K562 (cell line): ENCODE data around the gene GPATCH2L. TPM values are rescaled to one million over a fixed set of nuclear protein-coding genes. Genes with fewer than 3 reads are reported as not detected.

Experiments
- ATAC-seq: fragments of 200-7000 bp; cut with Tn5 transposase; 3 replicates; pipeline ENCODE4 v1.9.1; 2020; ENCODE audit warnings: moderate library complexity
- BruUV-seq: library from RNA; stranded (reverse); fragments of 400-500 nt; replicated peaks from 2 replicates; lab custom pipeline; 2021; lab: Mats Ljungman, UMichigan
- CTCF ChIA-PET: fragments of 300-600 bp; formaldehyde crosslinking; extraction: SDS; loops from one replicate; lab custom pipeline; 2021; ENCODE audit warnings: low intra/inter-chr PET ratio; lab: Yijun Ruan, JAX
- POLR2A ChIA-PET: fragments of 300-600, 350-650 bp; sonication (Branson Sonifier 250); formaldehyde crosslinking; extraction: SDS; loops from one replicate; lab custom pipeline; 2021; ENCODE audit warnings: antibody characterized with exemption, inconsistent platforms; lab: Yijun Ruan, JAX
- DNase-seq, 4 experiments: peaks; one replicate each; pipeline versions ENCODE4 v3.0.0 to v3.0.0-alpha.2; 2011 to 2018; ENCODE audit warnings: low spot score in 3 of 4, mixed read lengths in 3 of 4; ENCODE audit errors: extremely low read depth in 1 of 4
- FAIRE-seq: peaks from 2 replicates; lab custom pipeline; 2011; peaks lifted over from hg19 to GRCh38; lab: Jason Lieb, UNC
- H2AFZ ChIP-seq: 2 replicates; pipeline ENCODE4 v1.6.0; 2011; ENCODE audit warnings: low read depth, low read length, control low read depth, inconsistent platforms
- H3K27ac ChIP-seq: fragments of 200-600 bp; 3 replicates; pipeline ENCODE4 v1.8.0; 2011; ENCODE audit warnings: low read depth, mild to moderate bottlenecking, control low read depth, inconsistent platforms, low read length, moderate library complexity, mixed read lengths; ENCODE audit errors: extremely low read depth
- H3K27me3 ChIP-seq, 2 experiments: fragments of 300-600 bp in 1 of 2; 2 replicates in 1 of 2; 3 replicates in 1 of 2; pipeline versions ENCODE4 v1.6.0 to v1.8.0; 2011; ENCODE audit warnings: inconsistent platforms in 2 of 2, low read length in 2 of 2, mild to moderate bottlenecking in 1 of 2, mixed read lengths in 1 of 2, moderate library complexity in 1 of 2; ENCODE audit not compliant: control insufficient read depth in 2 of 2, insufficient read depth in 2 of 2
- H3K36me3 ChIP-seq: fragments of 300-600 bp; 3 replicates; pipeline ENCODE4 v1.8.0; 2011; ENCODE audit warnings: mild to moderate bottlenecking, low read length, inconsistent platforms; ENCODE audit not compliant: control insufficient read depth, insufficient read depth
- H3K4me1 ChIP-seq, 2 experiments: fragments of 200-600 bp in 1 of 2; replicated peaks in 1 of 2; 2 replicates in 1 of 2; 3 replicates in 1 of 2; pipeline versions ENCODE4 v1.5.1 to v1.8.0; 2011; ENCODE audit warnings: inconsistent platforms in 2 of 2, low read length in 2 of 2, mild to moderate bottlenecking in 1 of 2, mixed read lengths in 1 of 2, moderate library complexity in 1 of 2; ENCODE audit not compliant: control insufficient read depth in 2 of 2, insufficient read depth in 2 of 2
- H3K4me2 ChIP-seq: 2 replicates; pipeline ENCODE4 v1.6.1; 2011; ENCODE audit warnings: low read length, control low read depth, inconsistent platforms, mixed read lengths; ENCODE audit not compliant: insufficient read depth
- H3K4me3 ChIP-seq: fragments of 200-600 bp; sonication (generic), shearing (Covaris generic); 2 replicates; pipeline ENCODE4 v1.5.1; 2016; ENCODE audit warnings: control low read depth, inconsistent platforms
- H3K79me2 ChIP-seq: fragments of 200-600 bp; 3 replicates; pipeline ENCODE4 v1.8.0; 2011; ENCODE audit warnings: low read length, inconsistent platforms; ENCODE audit not compliant: control insufficient read depth, insufficient read depth
- H3K9ac ChIP-seq, 2 experiments: 2 replicates each; pipeline versions ENCODE4 v1.6.0 to v1.6.1; 2011; ENCODE audit warnings: low read depth in 2 of 2, low read length in 2 of 2, control low read depth in 1 of 2, inconsistent platforms in 1 of 2, mild to moderate bottlenecking in 1 of 2, mixed read lengths in 1 of 2; ENCODE audit not compliant: insufficient read depth in 1 of 2
- H3K9me1 ChIP-seq: one replicate; pipeline ENCODE4 v1.6.0; 2011; ENCODE audit warnings: inconsistent platforms, mild to moderate bottlenecking, low read length, moderate library complexity; ENCODE audit not compliant: control insufficient read depth, insufficient read depth
- H3K9me3 ChIP-seq: replicated peaks from 2 replicates; pipeline ENCODE4 v1.5.1; 2011; ENCODE audit warnings: low read depth, low read length, inconsistent platforms; ENCODE audit not compliant: control insufficient read depth, insufficient read depth
- H4K20me1 ChIP-seq: replicated peaks from 2 replicates; pipeline ENCODE4 v1.6.1; 2011; ENCODE audit warnings: low read length, inconsistent platforms, mixed read lengths; ENCODE audit not compliant: control insufficient read depth, insufficient read depth
- ASH1L ChIP-seq: fragments of 450-650 bp; IDR thresholded peaks from 2 replicates; pipeline ENCODE4 v1.6.1; 2018; ENCODE audit warnings: borderline replicate concordance, mild to moderate bottlenecking, low read depth; ENCODE audit not compliant: partially characterized antibody
- DIDO1 ChIP-seq: fragments of 450-650 bp; IDR thresholded peaks from 2 replicates; pipeline ENCODE4 v1.6.1; 2016; ENCODE audit warnings: low read depth, missing biosample characterization, missing genetic modification characterization
- FOS ChIP-seq: IDR thresholded peaks from 3 replicates; pipeline ENCODE4 v1.6.1; 2011; ENCODE audit not compliant: insufficient read length; ENCODE audit errors: extremely low read depth
- KDM5B ChIP-seq: fragments of 200-600 bp; sonication (generic); IDR thresholded peaks from 2 replicates; pipeline ENCODE4 v1.6.1; 2012; ENCODE audit warnings: low read depth, mild to moderate bottlenecking, moderate library complexity, low read length, control low read depth, inconsistent platforms; ENCODE audit not compliant: insufficient replicate concordance
- MCM7 ChIP-seq, 2 experiments: fragments of 450-650 bp; IDR thresholded peaks; 2 replicates each; pipeline ENCODE4 v1.6.1; 2016 to 2018
- NR3C1 ChIP-seq: sonication (generic); formaldehyde crosslinking; IDR thresholded peaks from 2 replicates; pipeline ENCODE4 v1.8.1; 2022; ENCODE audit warnings: missing genetic modification reagents
- NRF1 ChIP-seq, 2 experiments: fragments of 450-650 bp; IDR thresholded peaks in 1 of 2; conservative IDR thresholded peaks in 1 of 2; 2 replicates each; pipeline ENCODE4 v1.6.1; 2014; ENCODE audit warnings: mild to moderate bottlenecking in 2 of 2
- PHF8 ChIP-seq: fragments of 200-600 bp; sonication (generic); IDR thresholded peaks from 2 replicates; pipeline ENCODE4 v1.6.1; 2012; ENCODE audit warnings: mixed run types, mild to moderate bottlenecking, inconsistent platforms, low read length, moderate library complexity, borderline replicate concordance
- RCOR1 ChIP-seq, 2 experiments: IDR thresholded peaks; 2 replicates each; pipeline ENCODE4 v1.6.1; 2012; ENCODE audit warnings: low read depth in 2 of 2, low read length in 2 of 2, borderline replicate concordance in 1 of 2, improper control_type of control experiment in 1 of 2
- SMAD4 ChIP-seq: fragments of 250-450 bp; sonication (Bioruptor Pico); conservative IDR thresholded peaks from 2 replicates; pipeline ENCODE4 v1.8.0; 2021; ENCODE audit warnings: inconsistent platforms, mild to moderate bottlenecking, moderate library complexity
- SMARCA4 ChIP-seq: fragments of 450-650 bp; IDR thresholded peaks from 2 replicates; pipeline ENCODE4 v1.6.1; 2016
- SUPT5H ChIP-seq: fragments of 450-650 bp; IDR thresholded peaks from 2 replicates; pipeline ENCODE4 v1.6.1; 2016
- WGBS: fragments of 100-300 bp; shearing (Covaris generic); methylation state at CpG from one replicate; pipeline ENCODE4 v1.1.6; 2016; ENCODE audit warnings: low coverage, mixed read lengths; ENCODE audit not compliant: insufficient coverage; ENCODE audit errors: missing lambda C conversion rate; 5-methylcytosine and 5-hydroxymethylcytosine counted together
- in situ Hi-C: fragments of 300-500 bp; cut with MboI; formaldehyde crosslinking; loops from 4 replicates; pipeline ENCODE4 v1.15.0; 2018; ENCODE audit warnings: inconsistent platforms, mixed read lengths
- intact Hi-C: fragments of 100-400 bp; cut with micrococcal nuclease; formaldehyde crosslinking; loops from 2 replicates; pipeline ENCODE4 v1.14.2; 2022
- polyA plus RNA-seq, 8 experiments: library from polyadenylated mRNA; depleted of rRNA in 4 of 8; stranded (reverse) in 5 of 8; unstranded in 3 of 8; fragments of >200 nt; fragmentation: Nextera tagmentation in 2 of 8; fragmentation: Illumina TruSeq in 1 of 8; extraction: Ambion mirVana in 2 of 8; extraction: Trizol in 1 of 8; gene quantifications; 2 replicates each; pipeline versions ENCODE4 v1.2.1 to v1.2.3, GENCODE V29; 2011 to 2014; ENCODE audit warnings: inconsistent platforms in 1 of 8, missing spikeins in 1 of 8
- total RNA-seq, 7 experiments: library from RNA; depleted of rRNA in 6 of 7; stranded (reverse); fragments of >200 nt in 6 of 7; fragmentation: Illumina TruSeq in 2 of 7; extraction: Trizol in 2 of 7; gene quantifications; 2 replicates each; pipeline versions ENCODE4 v1.2.1 to v1.2.3, GENCODE V29; 2011 to 2021; ENCODE audit warnings: low replicate concordance in 1 of 7
- TF ChIP-seq, protein P1 (sequence below): fragments of 450-650 bp; IDR thresholded peaks from 2 replicates; pipeline ENCODE4 v1.6.1; 2018; ENCODE audit not compliant: partially characterized antibody
- TF ChIP-seq, protein P2 (sequence below): fragments of 450-650 bp; IDR thresholded peaks from 2 replicates; pipeline ENCODE4 v1.6.1; 2017; ENCODE audit warnings: antibody characterized with exemption, mild to moderate bottlenecking

The GPATCH2L gene
- total and polyA plus RNA-seq, 9 of the 15 experiments (the other 6 are each of a cell fraction or from before 2014, with no cell fraction given) = 13.1 to 39.6 (median 20.0) TPM

DNA sequence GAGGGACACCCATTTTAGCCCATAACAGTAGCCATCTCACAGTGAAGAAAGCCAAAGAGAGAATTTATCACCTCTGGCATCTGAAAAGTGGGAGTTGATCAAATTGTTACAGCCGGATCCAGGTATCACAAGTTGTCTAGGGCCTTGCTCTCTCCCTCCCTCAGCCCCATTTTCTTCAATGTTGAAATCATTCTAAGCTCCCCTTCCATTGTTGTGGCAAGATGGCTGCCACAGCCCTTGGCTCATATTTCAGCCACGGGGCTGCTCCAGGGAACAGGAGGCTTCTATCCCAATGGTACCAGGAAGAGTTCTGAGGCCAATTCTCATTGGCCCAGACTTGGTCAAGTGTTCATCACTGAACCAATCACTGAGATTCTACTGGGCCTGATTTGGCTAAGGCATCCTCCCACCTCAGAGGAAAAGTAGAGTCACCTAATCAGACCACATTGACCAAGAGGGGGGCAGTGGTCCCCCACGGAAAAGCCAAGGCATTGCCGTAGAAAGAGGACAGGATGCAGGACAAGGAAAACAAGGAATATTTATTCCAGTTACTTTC lies 106.2 kb downstream of the GPATCH2L start:
- no peaks in the 10 kb centered on the region for H3K27me3 ChIP-seq
- BruUV-seq = no TSS peak
- in situ Hi-C loops = no loop called here
- H3K36me3 ChIP-seq = peaks cover 13% of the 10 kb centered on the region; the same call in 1 of the 3 replicates
- H3K79me2 ChIP-seq = peaks cover 53% of the 10 kb centered on the region
- H3K4me3 ChIP-seq = peak overlapping the region; percentile 56
- peak overlapping the region; percentile 90 for H2AFZ ChIP-seq
- H3K9ac ChIP-seq = peak overlapping the region in 1 of 2 experiments; percentile 67; a peak in 2 of 4 replicates
- peak; percentile 96 for FAIRE-seq
- peak; percentile 73 to 89 (median 80) for DNase-seq
- 0% methylated on average over 4 of the region's 4 CpGs for WGBS
- H3K4me1 ChIP-seq = peaks cover 15 to 46% of the 10 kb centered on the region in 2 experiments
- H3K9me1 ChIP-seq = no peaks in the 10 kb centered on the region
- H3K27ac ChIP-seq = peak overlapping the region; percentile 91
- peak overlapping the region; percentile 98 for H3K4me2 ChIP-seq
- no peaks in the 10 kb centered on the region; the same call in 1 of the 2 replicates for H3K9me3 ChIP-seq
- ATAC-seq = peak; percentile 92
- no peaks in the 10 kb centered on the region for H4K20me1 ChIP-seq
- POLR2A ChIA-PET = interaction anchor here (0.7 kb wide), 1 partner anchor 26 kb away, joined by 3 read pairs; no protein-coding TSS in a partner anchor
- intact Hi-C loops = loop anchor here (5.0 kb wide), 2 partner anchors 56 to 121 kb away; no protein-coding TSS in a partner anchor
- CTCF ChIA-PET = no interaction called here
- TF ChIP-seq SMAD4 (CRISPR knock-in tag) (no peak; the same call in 1 of the 2 replicates), DIDO1 (tag) (0 out of 2 replicates have a peak, but pooled peaks have one; percentile 9), SUPT5H (0 out of 2 replicates have a peak, but pooled peaks have one; percentile 37), PHF8 (peak; percentile 41; the same call in 1 of the 2 replicates), RCOR1 (IDR thresholded peaks at IDR 0.05; ENCODE audit: borderline replicate concordance in 1 of 2, low read depth in 2 of 2, low read length in 2 of 2) (peak in 1 of 2 experiments; percentile 33; a peak in 1 of 4 replicates), ASH1L (peak; percentile 57), MCM7 (IDR thresholded peaks at IDR 0.05) (no peak), FOS (peak; percentile 49), KDM5B (peak; percentile 54), SMARCA4 (no peak), NRF1 (conservative IDR thresholded peaks at IDR 0.05 in 1 of 2, IDR thresholded peaks at IDR 0.05 in 1 of 2) (peak; percentile 17 to 44; a peak in 2 of 4 replicates), NR3C1 (CRISPR knock-in tag) (no peak)
- TF ChIP-seq, protein P1, sequence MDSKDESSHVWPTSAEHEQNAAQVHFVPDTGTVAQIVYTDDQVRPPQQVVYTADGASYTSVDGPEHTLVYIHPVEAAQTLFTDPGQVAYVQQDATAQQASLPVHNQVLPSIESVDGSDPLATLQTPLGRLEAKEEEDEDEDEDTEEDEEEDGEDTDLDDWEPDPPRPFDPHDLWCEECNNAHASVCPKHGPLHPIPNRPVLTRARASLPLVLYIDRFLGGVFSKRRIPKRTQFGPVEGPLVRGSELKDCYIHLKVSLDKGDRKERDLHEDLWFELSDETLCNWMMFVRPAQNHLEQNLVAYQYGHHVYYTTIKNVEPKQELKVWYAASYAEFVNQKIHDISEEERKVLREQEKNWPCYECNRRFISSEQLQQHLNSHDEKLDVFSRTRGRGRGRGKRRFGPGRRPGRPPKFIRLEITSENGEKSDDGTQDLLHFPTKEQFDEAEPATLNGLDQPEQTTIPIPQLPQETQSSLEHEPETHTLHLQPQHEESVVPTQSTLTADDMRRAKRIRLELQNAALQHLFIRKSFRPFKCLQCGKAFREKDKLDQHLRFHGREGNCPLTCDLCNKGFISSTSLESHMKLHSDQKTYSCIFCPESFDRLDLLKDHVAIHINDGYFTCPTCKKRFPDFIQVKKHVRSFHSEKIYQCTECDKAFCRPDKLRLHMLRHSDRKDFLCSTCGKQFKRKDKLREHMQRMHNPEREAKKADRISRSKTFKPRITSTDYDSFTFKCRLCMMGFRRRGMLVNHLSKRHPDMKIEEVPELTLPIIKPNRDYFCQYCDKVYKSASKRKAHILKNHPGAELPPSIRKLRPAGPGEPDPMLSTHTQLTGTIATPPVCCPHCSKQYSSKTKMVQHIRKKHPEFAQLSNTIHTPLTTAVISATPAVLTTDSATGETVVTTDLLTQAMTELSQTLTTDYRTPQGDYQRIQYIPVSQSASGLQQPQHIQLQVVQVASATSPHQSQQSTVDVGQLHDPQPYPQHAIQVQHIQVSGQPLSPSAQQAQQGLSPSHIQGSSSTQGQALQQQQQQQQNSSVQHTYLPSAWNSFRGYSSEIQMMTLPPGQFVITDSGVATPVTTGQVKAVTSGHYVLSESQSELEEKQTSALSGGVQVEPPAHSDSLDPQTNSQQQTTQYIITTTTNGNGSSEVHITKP = peak; percentile 43
- TF ChIP-seq, protein P2, sequence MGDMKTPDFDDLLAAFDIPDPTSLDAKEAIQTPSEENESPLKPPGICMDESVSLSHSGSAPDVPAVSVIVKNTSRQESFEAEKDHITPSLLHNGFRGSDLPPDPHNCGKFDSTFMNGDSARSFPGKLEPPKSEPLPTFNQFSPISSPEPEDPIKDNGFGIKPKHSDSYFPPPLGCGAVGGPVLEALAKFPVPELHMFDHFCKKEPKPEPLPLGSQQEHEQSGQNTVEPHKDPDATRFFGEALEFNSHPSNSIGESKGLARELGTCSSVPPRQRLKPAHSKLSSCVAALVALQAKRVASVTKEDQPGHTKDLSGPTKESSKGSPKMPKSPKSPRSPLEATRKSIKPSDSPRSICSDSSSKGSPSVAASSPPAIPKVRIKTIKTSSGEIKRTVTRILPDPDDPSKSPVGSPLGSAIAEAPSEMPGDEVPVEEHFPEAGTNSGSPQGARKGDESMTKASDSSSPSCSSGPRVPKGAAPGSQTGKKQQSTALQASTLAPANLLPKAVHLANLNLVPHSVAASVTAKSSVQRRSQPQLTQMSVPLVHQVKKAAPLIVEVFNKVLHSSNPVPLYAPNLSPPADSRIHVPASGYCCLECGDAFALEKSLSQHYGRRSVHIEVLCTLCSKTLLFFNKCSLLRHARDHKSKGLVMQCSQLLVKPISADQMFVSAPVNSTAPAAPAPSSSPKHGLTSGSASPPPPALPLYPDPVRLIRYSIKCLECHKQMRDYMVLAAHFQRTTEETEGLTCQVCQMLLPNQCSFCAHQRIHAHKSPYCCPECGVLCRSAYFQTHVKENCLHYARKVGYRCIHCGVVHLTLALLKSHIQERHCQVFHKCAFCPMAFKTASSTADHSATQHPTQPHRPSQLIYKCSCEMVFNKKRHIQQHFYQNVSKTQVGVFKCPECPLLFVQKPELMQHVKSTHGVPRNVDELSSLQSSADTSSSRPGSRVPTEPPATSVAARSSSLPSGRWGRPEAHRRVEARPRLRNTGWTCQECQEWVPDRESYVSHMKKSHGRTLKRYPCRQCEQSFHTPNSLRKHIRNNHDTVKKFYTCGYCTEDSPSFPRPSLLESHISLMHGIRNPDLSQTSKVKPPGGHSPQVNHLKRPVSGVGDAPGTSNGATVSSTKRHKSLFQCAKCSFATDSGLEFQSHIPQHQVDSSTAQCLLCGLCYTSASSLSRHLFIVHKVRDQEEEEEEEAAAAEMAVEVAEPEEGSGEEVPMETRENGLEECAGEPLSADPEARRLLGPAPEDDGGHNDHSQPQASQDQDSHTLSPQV = peak; percentile 73
